H1 (cell line): ENCODE results near the gene SECISBP2L.

Source experiments
- CBX5 ChIP-seq: fragments of 300-800, 300-1000 bp; sonication (generic); IDR thresholded peaks from 2 replicates; pipeline ENCODE4 v1.7.1; 2016; ENCODE audit warnings: antibody characterized with exemption, low read length, low read depth
- CREB1 ChIP-seq: IDR thresholded peaks from 2 replicates; pipeline ENCODE4 v1.6.1; 2012; ENCODE audit warnings: inconsistent platforms
- CTCF ChIP-seq, 3 experiments: IDR thresholded peaks; 1 replicate in 2 of 3; 2 replicates in 1 of 3; pipeline versions ENCODE4 v1.5.1 to v1.6.1; 2011; ENCODE audit warnings: low read length in 3 of 3, mild to moderate bottlenecking in 3 of 3, inconsistent platforms in 2 of 3, low read depth in 1 of 3, moderate library complexity in 1 of 3; ENCODE audit not compliant: insufficient read depth in 1 of 3; ENCODE audit errors: control extremely low read depth in 1 of 3
- HDAC6 ChIP-seq: IDR thresholded peaks from one replicate; pipeline ENCODE4 v1.7.1; 2012; ENCODE audit warnings: low read depth, mild to moderate bottlenecking, inconsistent platforms, low read length, moderate library complexity
- TAF1 ChIP-seq: IDR thresholded peaks from 2 replicates; pipeline ENCODE4 v1.6.1; 2011; ENCODE audit warnings: mild to moderate bottlenecking, low read depth, low read length

GRCh38 chr15:49037546-49037940 lies 8.7 kb downstream of the SECISBP2L start:
- TF ChIP-seq CREB1 = no peak
- no peak for TF ChIP-seq CBX5
- no peak for TF ChIP-seq HDAC6
- TF ChIP-seq TAF1 = no peak
- TF ChIP-seq CTCF (IDR thresholded peaks at IDR 0.05; ENCODE audit: control extremely low read depth in 1 of 3, insufficient read depth in 1 of 3, low read depth in 1 of 3, low read length in 3 of 3) = no peak
